ENCODE results near the gene NRIP1.
"Not testable (repeated sequence)": the region's sequence is repeated elsewhere in the genome, so short reads cannot be mapped to it uniquely, and the experiment has no call there.

DNA sequence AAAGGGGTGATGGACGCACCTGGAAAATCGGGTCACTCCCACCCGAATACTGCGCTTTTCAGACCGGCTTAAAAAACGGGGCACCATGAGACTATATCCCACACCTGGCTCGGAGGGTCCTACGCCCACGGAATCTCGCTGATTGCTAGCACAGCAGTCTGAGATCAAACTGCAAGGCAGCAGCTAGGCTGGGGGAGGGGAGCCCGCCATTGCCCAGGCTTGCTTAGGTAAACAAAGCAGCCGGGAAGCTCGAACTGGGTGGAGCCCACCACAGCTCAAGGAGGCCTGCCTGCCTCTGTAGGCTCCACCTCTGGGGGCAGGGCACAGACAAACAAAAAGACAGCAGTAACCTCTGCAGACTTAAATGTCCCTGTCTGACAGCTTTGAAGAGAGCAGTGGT is 137.5 kb downstream of the NRIP1 start:
- TF ChIP-seq, protein P1, sequence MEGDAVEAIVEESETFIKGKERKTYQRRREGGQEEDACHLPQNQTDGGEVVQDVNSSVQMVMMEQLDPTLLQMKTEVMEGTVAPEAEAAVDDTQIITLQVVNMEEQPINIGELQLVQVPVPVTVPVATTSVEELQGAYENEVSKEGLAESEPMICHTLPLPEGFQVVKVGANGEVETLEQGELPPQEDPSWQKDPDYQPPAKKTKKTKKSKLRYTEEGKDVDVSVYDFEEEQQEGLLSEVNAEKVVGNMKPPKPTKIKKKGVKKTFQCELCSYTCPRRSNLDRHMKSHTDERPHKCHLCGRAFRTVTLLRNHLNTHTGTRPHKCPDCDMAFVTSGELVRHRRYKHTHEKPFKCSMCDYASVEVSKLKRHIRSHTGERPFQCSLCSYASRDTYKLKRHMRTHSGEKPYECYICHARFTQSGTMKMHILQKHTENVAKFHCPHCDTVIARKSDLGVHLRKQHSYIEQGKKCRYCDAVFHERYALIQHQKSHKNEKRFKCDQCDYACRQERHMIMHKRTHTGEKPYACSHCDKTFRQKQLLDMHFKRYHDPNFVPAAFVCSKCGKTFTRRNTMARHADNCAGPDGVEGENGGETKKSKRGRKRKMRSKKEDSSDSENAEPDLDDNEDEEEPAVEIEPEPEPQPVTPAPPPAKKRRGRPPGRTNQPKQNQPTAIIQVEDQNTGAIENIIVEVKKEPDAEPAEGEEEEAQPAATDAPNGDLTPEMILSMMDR (IDR thresholded peaks at IDR 0.05; ENCODE audit: low read depth, low read length) = not testable (repeated sequence)
- TF ChIP-seq EZH2phosphoT487 (IDR thresholded peaks at IDR 0.05; ENCODE audit: low read depth) = not testable (repeated sequence)
